GM13977 (cell line): ENCODE data around the gene SPATA13.

ENCODE experiments used
- DNase-seq: peaks from one replicate; pipeline ENCODE4 v3.0.0; 2012; ENCODE audit warnings: low spot score
- CTCF ChIP-seq: IDR thresholded peaks from 2 replicates; pipeline ENCODE4 v1.5.1; 2012; ENCODE audit warnings: mild to moderate bottlenecking, control low read depth; ENCODE audit not compliant: insufficient read depth; ENCODE audit errors: extremely low read depth, missing control alignments
- in situ Hi-C: fragments of 300-500 bp; cut with MboI; formaldehyde crosslinking; loops from one replicate; pipeline ENCODE4 v1.12.0; 2022; ENCODE audit warnings: low sequenced_read_pairs, low pct_unique_long_range_greater_than_20kb, mixed read lengths, inconsistent platforms; ENCODE audit not compliant: unreplicated experiment

Gene SPATA13

GRCh38 chr13:24277761-24278160 is 117.2 kb downstream of the SPATA13 start:
- TF ChIP-seq CTCF, result no peak
- DNase-seq, result no peak
- in situ Hi-C loops, result no loop called here

- in situ Hi-C loops, result no loop called here
- DNase-seq, result no peak
- no peak for TF ChIP-seq CTCF
Observed at GRCh38 chr13:24279327-24280110, 119.0 kb downstream of the SPATA13 start.

GRCh38 chr13:24280720-24281119 is 120.2 kb downstream of the SPATA13 start:
- in situ Hi-C loops, result no loop called here
- no peak for TF ChIP-seq CTCF
- no peak for DNase-seq

GRCh38 chr13:24281188-24282008 is 120.9 kb downstream of the SPATA13 start:
- no peak for TF ChIP-seq CTCF
- in situ Hi-C loops, result no loop called here
- no peak for DNase-seq

- no peak for TF ChIP-seq CTCF
- DNase-seq, result no peak
- in situ Hi-C loops, result no loop called here
Observed at GRCh38 chr13:24282256-24282655, 121.7 kb downstream of the SPATA13 start.

- DNase-seq, result no peak
- in situ Hi-C loops, result no loop called here
Observed at GRCh38 chr13:24284889-24285565, 124.5 kb downstream of the SPATA13 start.

More at GRCh38 chr13:24284889-24285565, 124.5 kb downstream of the SPATA13 start:
- no peak for TF ChIP-seq CTCF
